ENCODE data around the gene SHISAL2B. TPM values are rescaled to one million over a fixed set of nuclear protein-coding genes. Genes with fewer than 3 reads are reported as not detected.
A peak's percentile ranks its signal among the peaks of the same experiment; 100 is the strongest.

The SHISAL2B gene
- total RNA-seq, result not detected

DNA sequence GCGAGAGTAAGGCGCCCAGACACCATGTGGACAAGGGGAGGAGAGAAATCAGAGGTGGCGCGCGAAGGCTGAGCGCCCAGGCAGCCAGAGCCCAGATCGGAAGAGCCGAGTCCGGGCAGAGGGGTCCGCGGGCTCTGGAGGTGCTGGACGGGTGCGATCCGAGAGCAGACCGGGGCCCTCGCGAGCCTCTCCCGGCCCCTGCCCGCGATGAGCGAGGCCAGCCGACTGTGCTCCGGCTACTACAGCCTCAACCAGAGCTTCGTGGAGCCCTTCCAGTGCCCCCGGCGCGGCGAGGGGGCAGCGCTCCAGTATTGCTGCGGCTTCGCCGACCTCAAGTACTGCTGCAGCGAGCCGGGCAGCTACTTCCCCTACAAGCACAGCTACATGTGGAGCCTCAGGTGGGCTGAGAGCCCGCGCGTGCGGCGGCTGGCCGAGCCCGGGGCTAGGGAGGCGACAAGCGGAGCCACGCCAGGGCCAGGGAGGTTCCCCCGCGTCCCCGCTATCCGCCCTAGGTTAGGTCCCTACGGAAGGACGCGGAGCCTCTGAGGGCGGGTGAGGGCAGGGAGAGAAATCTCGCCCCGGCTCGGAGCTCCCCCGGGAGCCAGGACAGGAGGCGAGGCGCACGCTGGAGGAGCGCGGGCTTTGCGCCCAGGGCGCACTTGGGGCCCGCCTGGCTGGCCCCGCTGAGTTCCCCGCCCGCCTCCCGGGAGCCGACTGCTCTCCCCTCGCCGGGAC, at the start of gene SHISAL2B:
SHISAL2B (plus strand) TSS at position 87 of the 735 bp plus-strand sequence; CDS start at position 208, 121 bp downstream.
- DNase-seq (ENCODE audit: extremely low spot score in 2 of 2), result no peak
- TF ChIP-seq POLR2AphosphoS5 (IDR thresholded peaks at IDR 0.05; ENCODE audit: insufficient read depth in 1 of 2, low read depth in 1 of 2) (no peak), POLR2A (IDR thresholded peaks at IDR 0.05) (no peak), CTCF (IDR thresholded peaks at IDR 0.05) (no peak)
- Histone ChIP-seq H3K4me1 (peaks cover 10% of the 10 kb centered on the region), H3K9me3 (no peaks in the 10 kb centered on the region), H3K36me3 (no peaks in the 10 kb centered on the region), H3K4me3 (peak within 1 kb of the TSS in 1 of 2 donors; percentile 28), H3K27me3 (no peaks in the 10 kb centered on the region), H3K27ac (no peak within 1 kb of the TSS)
- intact Hi-C loops (cut with DNase I), result no loop called here

DNA sequence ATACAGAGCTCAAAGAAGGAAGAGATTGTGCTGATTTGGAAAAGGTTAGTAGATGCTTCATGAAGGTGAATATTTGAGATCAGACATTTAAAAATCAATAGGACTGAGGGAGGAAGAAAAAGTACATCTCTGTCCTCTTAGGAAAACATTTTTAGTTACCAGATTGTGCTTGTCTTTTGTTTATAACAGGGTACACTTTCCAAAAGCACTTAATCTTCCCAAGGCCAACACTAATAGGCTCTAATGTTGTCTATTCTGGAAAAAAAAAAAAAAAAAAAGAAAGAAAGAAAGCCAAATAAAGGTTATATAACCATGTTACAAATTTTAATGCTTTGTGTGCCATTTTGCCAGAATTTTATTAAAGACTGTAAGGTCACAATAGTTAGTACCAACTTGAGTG, 45.5 kb upstream of the SHISAL2B start:
- Histone ChIP-seq H3K27me3 (no peaks in the 10 kb centered on the region), H3K27ac (no peak overlapping the region), H3K4me1 (no peaks in the 10 kb centered on the region), H3K36me3 (no peaks in the 10 kb centered on the region), H3K9me3 (no peaks in the 10 kb centered on the region), H3K4me3 (no peak overlapping the region)
- no peak for DNase-seq (ENCODE audit: extremely low spot score in 2 of 2)
- intact Hi-C loops (cut with DNase I), result no loop called here
- TF ChIP-seq POLR2AphosphoS5 (IDR thresholded peaks at IDR 0.05; ENCODE audit: insufficient read depth in 1 of 2, low read depth in 1 of 2) (no peak), POLR2A (IDR thresholded peaks at IDR 0.05) (no peak), CTCF (IDR thresholded peaks at IDR 0.05) (no peak)

- no peak for DNase-seq (ENCODE audit: extremely low spot score in 2 of 2)
- Histone ChIP-seq H3K4me3 (no peak overlapping the region), H3K27me3 (no peaks in the 10 kb centered on the region), H3K27ac (no peak overlapping the region), H3K9me3 (no peaks in the 10 kb centered on the region), H3K4me1 (no peaks in the 10 kb centered on the region), H3K36me3 (no peaks in the 10 kb centered on the region)
- TF ChIP-seq POLR2A (IDR thresholded peaks at IDR 0.05) (no peak), POLR2AphosphoS5 (IDR thresholded peaks at IDR 0.05; ENCODE audit: insufficient read depth in 1 of 2, low read depth in 1 of 2) (no peak), CTCF (IDR thresholded peaks at IDR 0.05) (no peak)
- intact Hi-C loops (cut with DNase I), result no loop called here
Observed at GRCh38 chr5:64646169-64646568, 44.1 kb upstream of the SHISAL2B start.

DNA sequence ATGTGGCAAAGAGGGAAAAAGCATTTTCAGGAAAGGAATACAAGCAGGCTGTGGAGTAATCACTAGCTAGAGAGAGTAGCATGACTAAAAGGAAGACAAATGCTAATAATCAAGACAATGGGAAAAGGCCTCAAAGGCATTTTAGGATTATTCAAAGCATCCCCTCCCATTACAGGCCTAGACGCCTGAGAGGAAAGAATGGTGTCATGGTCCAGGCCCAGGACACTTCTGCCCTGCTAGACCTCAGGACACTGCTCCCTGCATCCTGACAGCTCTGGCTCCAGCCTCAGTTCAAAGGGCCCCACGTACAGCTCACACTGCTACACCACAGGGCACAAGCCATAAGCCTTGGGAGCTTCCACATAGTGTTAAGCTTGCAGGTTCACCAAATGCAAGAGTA, 40.8 kb upstream of the SHISAL2B start:
- Histone ChIP-seq H3K4me1 (no peaks in the 10 kb centered on the region), H3K4me3 (no peak overlapping the region), H3K27me3 (no peaks in the 10 kb centered on the region), H3K27ac (no peak overlapping the region), H3K9me3 (no peaks in the 10 kb centered on the region), H3K36me3 (no peaks in the 10 kb centered on the region)
- intact Hi-C loops (cut with DNase I), result no loop called here
- TF ChIP-seq POLR2AphosphoS5 (IDR thresholded peaks at IDR 0.05; ENCODE audit: insufficient read depth in 1 of 2, low read depth in 1 of 2), result no peak
- no peak for TF ChIP-seq CTCF (IDR thresholded peaks at IDR 0.05)
- no peak for TF ChIP-seq POLR2A (IDR thresholded peaks at IDR 0.05)
- no peak for DNase-seq (ENCODE audit: extremely low spot score in 2 of 2)

- Histone ChIP-seq H3K36me3 (no peaks in the 10 kb centered on the region), H3K27ac (no peak overlapping the region), H3K27me3 (no peaks in the 10 kb centered on the region), H3K4me3 (no peak overlapping the region), H3K9me3 (no peaks in the 10 kb centered on the region), H3K4me1 (no peaks in the 10 kb centered on the region)
- DNase-seq (ENCODE audit: extremely low spot score in 2 of 2), result no peak
- intact Hi-C loops (cut with DNase I), result no loop called here
- TF ChIP-seq POLR2AphosphoS5 (IDR thresholded peaks at IDR 0.05; ENCODE audit: insufficient read depth in 1 of 2, low read depth in 1 of 2) (no peak), POLR2A (IDR thresholded peaks at IDR 0.05) (no peak), CTCF (IDR thresholded peaks at IDR 0.05) (no peak)
Observed at GRCh38 chr5:64653766-64654560, 36.3 kb upstream of the SHISAL2B start.
